Measurements from ENCODE around the gene RNF141. TPM values are rescaled to one million over a fixed set of nuclear protein-coding genes. Genes with fewer than 3 reads are reported as not detected.
A peak's percentile ranks its signal among the peaks of the same experiment; 100 is the strongest.

The RNF141 gene
- total RNA-seq, 8 experiments from 2014 or later: 19.0 to 44.3 (median 21.9) TPM

DNA sequence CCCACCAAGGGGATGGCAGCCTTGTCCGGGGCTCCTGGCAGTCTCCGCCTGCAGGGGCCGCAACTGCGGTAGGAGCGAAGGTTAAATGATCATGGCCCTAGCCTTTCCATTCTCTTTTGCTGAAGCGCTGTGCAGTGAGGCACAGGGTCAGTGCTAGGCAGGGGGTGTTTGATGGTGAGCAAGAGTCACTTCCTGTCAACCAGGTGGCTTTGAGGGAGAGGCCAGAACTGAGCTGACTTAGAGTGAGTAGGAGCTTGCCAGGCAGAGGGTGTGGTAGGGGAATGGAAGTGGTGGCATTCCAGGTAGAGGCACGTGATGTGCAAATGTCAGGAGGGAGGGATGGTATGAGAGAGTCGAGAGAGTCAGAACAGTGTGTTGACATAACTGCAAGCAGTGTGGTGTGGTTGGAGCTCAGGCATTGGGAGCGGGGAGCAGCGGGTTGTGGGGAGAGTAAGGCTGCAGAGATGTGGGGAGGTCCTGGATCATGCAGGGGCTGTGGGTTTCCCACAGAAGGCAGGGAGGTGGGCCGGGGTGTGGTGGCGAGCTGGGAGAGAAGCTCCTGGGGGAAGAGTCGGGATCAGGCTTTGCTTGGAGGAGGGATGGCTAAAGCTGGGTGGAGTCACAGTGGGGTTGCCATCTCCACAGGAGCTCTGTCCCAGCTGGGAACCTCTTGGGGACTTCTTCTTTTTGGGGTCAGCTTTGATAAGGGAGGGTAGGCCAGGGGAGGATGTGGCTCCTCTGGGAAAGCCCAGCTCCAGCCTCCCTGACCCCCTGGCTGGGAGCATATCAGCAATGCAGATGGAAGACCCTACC is 52.7 kb downstream of the RNF141 start:
- WGBS, 10 experiments: 60 to 94% (median 87%) methylated on average over 1 to 9 of the region's 13 CpGs
- in situ Hi-C loops (cut with MboI; ENCODE audit: low pct_unique_long_range_greater_than_20kb in 2 of 9, low sequenced_read_pairs in 9 of 9, unreplicated experiment in 9 of 9): no loop called here
- no peak for ATAC-seq (replicated peaks in 6 of 8)

DNA sequence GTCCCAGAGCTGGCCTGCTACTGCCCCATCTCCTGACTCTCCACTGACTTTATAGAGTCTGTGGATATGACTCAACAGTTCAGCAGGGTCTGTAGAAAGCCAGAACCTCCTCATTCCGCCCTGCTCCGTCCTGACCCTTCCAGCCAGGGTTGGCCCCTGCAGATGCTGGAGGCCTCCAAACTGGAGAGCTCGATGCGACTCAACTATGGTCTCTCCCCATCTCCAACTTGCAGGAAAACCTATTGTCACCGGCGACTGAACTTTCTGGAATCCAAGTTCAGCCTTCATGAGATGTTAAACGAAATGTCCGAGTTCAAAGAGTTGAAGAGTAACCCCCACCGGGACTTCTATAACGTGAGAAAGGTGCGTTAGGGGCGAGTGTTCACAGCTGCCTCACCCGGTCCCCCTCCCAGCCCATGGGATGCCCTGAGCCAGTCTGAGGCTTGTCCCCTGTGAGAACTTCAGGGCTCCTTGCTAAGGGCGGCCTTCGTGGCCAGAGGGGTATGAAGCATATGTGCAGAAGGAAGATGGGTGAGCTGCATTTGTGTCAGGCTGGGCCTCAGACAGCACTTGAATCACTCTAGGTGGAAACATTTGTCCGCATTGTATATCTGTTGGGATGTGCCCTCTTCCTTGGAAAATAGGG is 53.9 kb downstream of the RNF141 start:
- Histone ChIP-seq H3K4me3 (no peak overlapping the region), H3K4me1 (replicated peaks in 1 of 2) (peaks cover 4 to 5% of the 10 kb centered on the region in 2 donors), H3K27ac (no peak overlapping the region)
- in situ Hi-C loops (cut with MboI; ENCODE audit: low pct_unique_long_range_greater_than_20kb in 2 of 9, low sequenced_read_pairs in 9 of 9, unreplicated experiment in 9 of 9): no loop called here
- ATAC-seq (replicated peaks in 6 of 8): no peak
- WGBS, 10 experiments: 86 to 100% (median 90%) methylated on average over 2 to 7 of the region's 16 CpGs; no CpG with 5 or more reads in 3 of the 10 experiments

More for the DNA sequence above, 52.7 kb downstream of the RNF141 start:
- H3K27ac ChIP-seq: no peak overlapping the region
- H3K4me1 ChIP-seq (replicated peaks in 1 of 2): peaks cover 4 to 5% of the 10 kb centered on the region in 2 donors
- no peak overlapping the region for H3K4me3 ChIP-seq

DNA sequence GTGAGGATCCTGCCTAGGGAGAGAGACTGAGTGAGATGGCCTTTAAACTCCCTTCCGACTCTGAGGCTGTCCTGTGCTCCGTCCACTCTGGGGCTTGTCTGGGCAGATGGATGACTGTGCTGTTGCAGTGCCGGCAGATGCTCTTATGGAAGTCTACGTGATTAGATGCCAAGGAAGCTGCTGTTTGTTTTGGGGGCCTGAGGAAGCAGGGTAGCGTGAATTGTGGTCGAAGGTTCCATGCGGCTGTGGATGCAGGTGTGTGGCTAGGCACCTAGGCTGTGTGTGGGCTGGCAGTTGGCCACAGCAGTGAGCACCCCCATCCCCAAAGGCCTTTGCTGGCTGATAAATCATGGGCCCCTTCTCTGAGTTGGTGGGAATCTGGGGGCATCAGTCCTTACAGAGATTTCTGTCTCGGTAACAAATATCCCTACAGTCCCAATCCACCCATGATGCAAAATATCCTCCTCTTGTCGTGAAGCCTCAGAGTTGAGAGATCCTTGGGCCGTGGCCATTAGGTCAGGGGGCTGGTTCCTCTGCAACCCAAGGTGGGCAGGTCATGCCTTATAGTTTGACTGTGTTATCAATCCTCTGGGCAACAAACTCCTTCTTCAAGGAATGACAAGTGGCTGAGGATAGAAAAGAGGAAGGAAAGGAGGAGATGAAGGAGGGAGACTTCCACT is 54.7 kb downstream of the RNF141 start:
- 80 to 100% (median 88%) methylated on average over 1 to 6 of the region's 10 CpGs; no CpG with 5 or more reads in 4 of the 10 experiments for WGBS, 10 experiments

DNA sequence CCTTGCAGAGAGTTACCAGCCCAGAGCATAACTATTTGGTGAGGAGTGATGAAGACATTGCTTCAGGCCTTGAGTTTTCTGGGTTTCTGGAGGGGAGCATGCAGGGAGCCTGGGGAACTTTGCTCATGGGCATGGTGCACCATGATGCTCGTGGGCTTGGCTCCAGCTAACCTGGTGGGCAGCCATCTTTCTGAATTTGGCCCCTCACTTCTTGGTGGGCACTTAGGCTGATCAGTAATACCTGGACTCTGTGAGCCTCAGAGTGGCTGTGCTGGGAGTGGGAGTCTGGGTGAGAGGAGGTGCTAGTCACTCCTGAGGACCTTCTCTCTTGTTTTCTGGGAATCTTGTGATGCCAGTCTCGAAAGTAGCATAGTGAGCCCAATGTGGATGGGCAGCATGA is 55.3 kb downstream of the RNF141 start:
- in situ Hi-C loops (cut with MboI; ENCODE audit: low pct_unique_long_range_greater_than_20kb in 2 of 9, low sequenced_read_pairs in 9 of 9, unreplicated experiment in 9 of 9): no loop called here
- Histone ChIP-seq H3K4me1 (replicated peaks in 1 of 2) (peaks cover 0 to 2% of the 10 kb centered on the region in 2 donors), H3K27ac (no peak overlapping the region), H3K4me3 (no peak overlapping the region)
- ATAC-seq (replicated peaks in 6 of 8): no peak
- 20% methylated on average over 1 of the region's 2 CpGs; no CpG with 5 or more reads in 9 of the 10 experiments for WGBS, 10 experiments

More for the DNA sequence above, 54.7 kb downstream of the RNF141 start:
- peaks cover 4 to 5% of the 10 kb centered on the region in 2 donors for H3K4me1 ChIP-seq (replicated peaks in 1 of 2)
- in situ Hi-C loops (cut with MboI; ENCODE audit: low pct_unique_long_range_greater_than_20kb in 2 of 9, low sequenced_read_pairs in 9 of 9, unreplicated experiment in 9 of 9): no loop called here
- ATAC-seq (replicated peaks in 6 of 8): no peak
- no peak overlapping the region for H3K4me3 ChIP-seq
- H3K27ac ChIP-seq: no peak overlapping the region

DNA sequence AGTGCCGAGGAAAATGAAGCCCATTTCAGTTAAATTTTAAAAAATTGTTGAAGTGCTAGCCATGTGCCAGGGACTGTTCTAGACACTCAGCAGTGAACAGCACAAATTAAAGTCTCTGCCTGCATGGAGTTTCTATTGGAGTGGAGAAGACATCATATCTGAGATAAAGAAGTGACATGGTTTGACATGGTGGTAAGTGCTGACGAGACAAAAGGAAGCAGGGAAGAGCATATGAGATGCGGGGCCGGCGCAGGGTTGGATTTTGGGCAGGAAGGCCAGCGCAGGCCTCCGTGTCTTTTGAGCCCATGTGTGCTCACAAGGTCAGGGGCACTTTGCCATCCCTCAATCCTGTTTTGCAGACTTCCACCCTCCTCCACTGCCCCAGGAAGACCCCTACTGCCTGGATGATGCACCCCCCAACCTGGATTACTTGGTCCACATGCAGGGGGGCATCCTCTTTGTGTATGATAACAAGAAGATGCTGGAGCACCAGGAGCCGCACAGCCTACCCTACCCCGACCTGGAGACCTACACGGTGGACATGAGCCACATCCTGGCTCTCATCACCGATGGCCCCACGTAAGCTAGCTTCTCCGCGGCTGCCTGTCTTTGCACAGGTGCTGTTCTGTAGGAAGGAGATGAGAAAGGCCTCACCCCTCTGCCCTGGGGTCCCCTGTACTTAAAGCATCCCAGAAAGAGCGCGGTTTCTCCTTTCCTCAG is 56.4 kb downstream of the RNF141 start:
- Histone ChIP-seq H3K4me1 (replicated peaks in 1 of 2) (no peaks in the 10 kb centered on the region), H3K27ac (no peak overlapping the region), H3K4me3 (no peak overlapping the region)
- WGBS, 10 experiments: 73 to 100% (median 86%) methylated on average over 1 to 8 of the region's 16 CpGs; no CpG with 5 or more reads in 2 of the 10 experiments
- no peak for ATAC-seq (replicated peaks in 6 of 8)
- in situ Hi-C loops (cut with MboI; ENCODE audit: low pct_unique_long_range_greater_than_20kb in 2 of 9, low sequenced_read_pairs in 9 of 9, unreplicated experiment in 9 of 9): no loop called here

DNA sequence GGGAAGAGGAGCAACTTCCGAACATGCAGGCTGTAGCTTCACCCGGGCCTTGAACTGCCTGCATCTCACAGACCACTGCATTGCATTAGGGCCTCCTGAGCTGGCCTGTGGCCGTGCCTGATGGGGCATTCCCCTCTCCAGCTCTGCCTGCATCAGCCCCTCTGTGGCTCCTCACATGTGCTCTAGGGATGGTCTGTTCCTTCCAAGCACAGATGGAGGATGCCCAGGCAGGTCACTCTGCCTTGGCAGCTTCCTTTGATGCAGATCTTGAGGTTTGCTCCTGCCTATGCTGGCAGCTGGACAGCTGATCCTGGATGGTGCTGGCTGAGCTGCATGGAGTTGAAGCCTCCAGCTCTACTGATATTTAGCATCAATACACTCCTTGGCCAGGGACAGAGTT is 57.4 kb downstream of the RNF141 start:
- 75 to 100% methylated on average over 1 to 2 of the region's 3 CpGs; no CpG with 5 or more reads in 8 of the 10 experiments for WGBS, 10 experiments
- Histone ChIP-seq H3K4me1 (replicated peaks in 1 of 2) (no peaks in the 10 kb centered on the region), H3K4me3 (no peak overlapping the region), H3K27ac (no peak overlapping the region)
- in situ Hi-C loops (cut with MboI; ENCODE audit: low pct_unique_long_range_greater_than_20kb in 2 of 9, low sequenced_read_pairs in 9 of 9, unreplicated experiment in 9 of 9): no loop called here
- ATAC-seq (replicated peaks in 6 of 8): no peak

DNA sequence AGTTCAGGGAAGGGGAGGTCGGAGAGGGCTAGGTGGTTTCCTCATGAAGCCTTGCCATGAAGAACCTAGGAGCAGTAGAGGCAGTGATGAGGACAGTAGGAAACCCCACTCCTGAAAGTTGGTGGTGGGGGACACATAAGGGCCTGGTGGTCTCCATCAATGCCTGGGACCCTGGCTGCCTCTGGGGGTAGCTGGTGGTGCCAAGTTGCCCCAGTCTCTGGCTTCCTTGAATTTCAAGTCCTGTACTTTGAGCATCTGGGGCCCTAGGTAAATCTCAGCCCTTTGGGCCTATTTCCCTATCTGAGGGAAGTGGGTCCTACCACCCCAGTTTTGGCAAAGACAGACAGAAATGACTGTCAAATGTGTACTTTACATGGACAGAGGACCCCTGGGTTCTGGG is 57.8 kb downstream of the RNF141 start:
- in situ Hi-C loops (cut with MboI; ENCODE audit: low pct_unique_long_range_greater_than_20kb in 2 of 9, low sequenced_read_pairs in 9 of 9, unreplicated experiment in 9 of 9): no loop called here
- Histone ChIP-seq H3K4me3 (no peak overlapping the region), H3K27ac (no peak overlapping the region), H3K4me1 (replicated peaks in 1 of 2) (no peaks in the 10 kb centered on the region)
- WGBS, 10 experiments: 33 to 100% methylated on average over 1 of the region's 1 CpG; no CpG with 5 or more reads in 8 of the 10 experiments
- no peak for ATAC-seq (replicated peaks in 6 of 8)

DNA sequence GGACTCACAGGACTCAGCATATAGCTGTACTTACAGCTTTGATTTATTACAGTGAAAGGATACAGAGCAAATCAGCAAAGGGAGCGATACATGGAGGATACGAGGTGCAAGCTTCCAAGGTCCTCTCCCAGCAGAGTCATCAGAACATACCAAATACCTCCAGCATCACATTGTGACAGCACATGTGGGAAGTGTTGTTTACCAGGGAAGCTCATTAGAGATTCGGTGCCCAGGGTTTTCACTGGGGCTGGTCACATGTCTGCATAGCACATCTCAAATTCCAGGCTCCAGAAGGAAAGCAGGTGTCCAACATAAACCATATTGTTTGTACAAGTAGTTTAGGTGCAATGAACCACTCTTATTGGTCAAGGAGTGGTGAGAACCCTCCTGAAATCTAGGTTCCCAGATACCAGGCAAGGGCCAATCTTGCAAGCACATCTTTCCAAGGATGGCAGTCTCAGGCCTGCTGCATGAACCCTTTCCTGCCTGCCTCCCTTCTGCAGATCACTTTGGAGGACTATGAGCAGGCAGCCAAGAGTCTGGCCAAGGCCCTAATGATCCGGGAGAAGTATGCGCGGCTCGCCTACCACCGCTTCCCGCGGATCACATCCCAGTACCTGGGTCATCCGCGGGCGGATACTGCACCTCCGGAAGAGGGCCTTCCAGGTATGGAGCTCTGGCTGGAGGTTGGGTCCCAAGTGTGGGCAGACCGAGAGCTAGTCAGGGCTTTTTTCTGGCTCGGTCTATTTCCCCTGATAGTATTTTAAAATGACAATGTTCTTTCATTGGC is 59.2 kb downstream of the RNF141 start:
- Histone ChIP-seq H3K27ac (no peak overlapping the region), H3K4me1 (replicated peaks in 1 of 2) (no peaks in the 10 kb centered on the region), H3K4me3 (no peak overlapping the region)
- peak in 2 of 8 experiments; percentile 16 to 43 for ATAC-seq (replicated peaks in 6 of 8)
- in situ Hi-C loops (cut with MboI; ENCODE audit: low pct_unique_long_range_greater_than_20kb in 2 of 9, low sequenced_read_pairs in 9 of 9, unreplicated experiment in 9 of 9): no loop called here
- 20 to 100% (median 95%) methylated on average over 1 to 6 of the region's 16 CpGs; no CpG with 5 or more reads in 3 of the 10 experiments for WGBS, 10 experiments

DNA sequence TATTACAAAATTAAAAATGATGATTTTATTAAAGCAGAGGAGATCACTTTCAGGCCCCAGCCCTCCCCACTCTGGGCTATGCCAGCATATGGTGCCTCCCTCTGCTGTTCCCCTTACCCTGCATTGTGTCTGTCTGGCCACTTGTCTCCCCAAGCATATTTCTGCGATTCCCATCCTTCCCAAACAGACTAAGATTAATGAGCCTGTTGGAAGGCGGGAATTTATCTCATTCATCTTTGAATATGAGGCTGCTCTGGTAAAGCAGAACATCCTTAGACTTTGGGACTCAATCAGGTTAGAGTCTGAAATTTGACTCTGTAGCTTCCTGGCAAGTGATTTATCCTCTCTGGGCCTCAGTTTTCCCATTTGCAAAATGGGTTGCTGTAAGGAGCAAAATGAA is 60.2 kb downstream of the RNF141 start:
- H3K4me3 ChIP-seq: no peak overlapping the region
- no peak for ATAC-seq (replicated peaks in 6 of 8)
- WGBS, 10 experiments: 33 to 100% (median 89%) methylated on average over 1 to 2 of the region's 2 CpGs; no CpG with 5 or more reads in 3 of the 10 experiments
- in situ Hi-C loops (cut with MboI; ENCODE audit: low pct_unique_long_range_greater_than_20kb in 2 of 9, low sequenced_read_pairs in 9 of 9, unreplicated experiment in 9 of 9): no loop called here
- no peak overlapping the region for H3K27ac ChIP-seq
- H3K4me1 ChIP-seq (replicated peaks in 1 of 2): no peaks in the 10 kb centered on the region

DNA sequence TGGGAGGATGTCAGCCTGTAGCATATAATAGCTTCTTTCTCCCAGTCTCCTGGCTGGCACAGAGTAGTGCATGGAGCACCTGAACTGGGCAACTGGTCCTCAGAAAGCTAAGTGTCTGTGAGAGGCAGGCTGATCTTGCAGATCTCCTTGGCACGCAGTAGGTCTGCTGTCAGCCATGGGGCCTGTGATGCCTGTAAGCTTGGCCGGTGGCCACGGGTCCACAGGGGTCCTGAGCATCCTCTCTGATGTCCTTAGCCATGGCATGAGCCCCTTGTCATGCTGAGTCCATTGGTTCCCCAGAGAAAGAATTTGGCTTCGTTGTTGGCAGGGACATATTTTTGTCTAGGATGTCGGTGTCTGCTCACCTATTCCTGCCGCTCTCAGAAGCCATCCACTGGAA is 61.0 kb downstream of the RNF141 start:
- no peak for ATAC-seq (replicated peaks in 6 of 8)
- in situ Hi-C loops (cut with MboI; ENCODE audit: low pct_unique_long_range_greater_than_20kb in 2 of 9, low sequenced_read_pairs in 9 of 9, unreplicated experiment in 9 of 9): no loop called here
- Histone ChIP-seq H3K27ac (no peak overlapping the region), H3K4me1 (replicated peaks in 1 of 2) (no peaks in the 10 kb centered on the region), H3K4me3 (no peak overlapping the region)
- WGBS, 10 experiments: 40 to 100% (median 80%) methylated on average over 1 to 3 of the region's 6 CpGs; no CpG with 5 or more reads in 1 of the 10 experiments

DNA sequence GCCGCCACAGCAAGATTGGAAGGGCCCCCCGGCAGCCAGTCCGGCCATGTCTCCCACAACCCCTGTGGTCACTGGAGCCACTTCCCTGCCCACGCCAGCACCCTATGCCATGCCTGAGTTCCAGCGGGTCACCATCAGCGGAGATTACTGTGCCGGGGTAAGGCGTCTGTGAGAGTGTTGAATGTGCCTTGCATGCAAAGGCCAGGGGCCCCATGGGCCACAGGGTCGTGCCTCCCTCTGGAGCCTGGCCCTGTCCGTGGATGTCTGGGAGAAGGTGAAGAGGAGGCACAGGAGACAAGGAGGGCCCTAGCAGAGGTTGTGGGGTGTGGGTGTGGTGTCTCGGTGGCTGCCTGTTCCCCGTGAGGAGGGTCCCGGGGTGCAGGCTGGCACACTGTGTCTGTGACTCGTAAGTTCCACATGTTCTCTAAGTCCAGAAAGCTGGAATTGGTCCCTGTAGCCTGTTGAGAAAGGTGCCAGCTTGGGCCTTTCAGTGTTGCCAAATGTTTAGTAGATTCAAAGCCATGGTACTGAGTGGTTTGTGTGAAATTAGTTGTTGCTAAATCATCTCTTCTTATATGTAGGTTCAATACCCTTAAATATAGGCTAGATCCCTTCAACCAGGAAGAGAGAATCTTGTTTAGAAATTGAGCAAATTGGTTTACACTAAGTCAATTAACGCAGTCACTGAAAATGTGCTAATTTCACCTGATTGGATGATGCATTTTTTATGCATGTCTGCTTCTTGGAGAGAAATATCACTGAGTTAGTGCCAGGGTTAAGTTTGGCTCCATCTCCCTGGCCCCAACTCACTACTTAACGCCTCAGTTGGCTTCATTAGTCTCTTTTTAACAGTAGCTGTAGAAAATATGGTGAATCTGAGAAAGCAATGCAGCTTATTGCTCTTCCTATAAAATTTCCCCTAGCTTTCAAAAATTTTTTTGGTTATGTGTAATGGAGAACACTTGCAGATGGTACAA is 62.1 kb downstream of the RNF141 start:
- 5 to 100% (median 79%) methylated on average over 1 to 12 of the region's 16 CpGs; no CpG with 5 or more reads in 1 of the 10 experiments for WGBS, 10 experiments
- in situ Hi-C loops (cut with MboI; ENCODE audit: low pct_unique_long_range_greater_than_20kb in 2 of 9, low sequenced_read_pairs in 9 of 9, unreplicated experiment in 9 of 9): no loop called here
- no peak overlapping the region for H3K4me3 ChIP-seq
- no peak for ATAC-seq (replicated peaks in 6 of 8)
- no peak overlapping the region for H3K27ac ChIP-seq
- H3K4me1 ChIP-seq (replicated peaks in 1 of 2): no peaks in the 10 kb centered on the region
